ENCODE data around the gene FDX1.

FDX1 gene

GRCh38 chr11:110493346-110493745 lies 63.6 kb downstream of the FDX1 start:
- no peaks in the 10 kb centered on the region for H3K9me3 Mint-ChIP-seq
- peaks cover 7% of the 10 kb centered on the region for H3K27me3 Mint-ChIP-seq (ENCODE audit: low read depth)
- H3K4me1 Mint-ChIP-seq (ENCODE audit: low read depth), result peaks cover 3% of the 10 kb centered on the region
- H3K4me3 Mint-ChIP-seq, result no peak overlapping the region
- no peak overlapping the region for H3K27ac Mint-ChIP-seq
- no peaks in the 10 kb centered on the region for H3K36me3 Mint-ChIP-seq (ENCODE audit: low read depth)

DNA sequence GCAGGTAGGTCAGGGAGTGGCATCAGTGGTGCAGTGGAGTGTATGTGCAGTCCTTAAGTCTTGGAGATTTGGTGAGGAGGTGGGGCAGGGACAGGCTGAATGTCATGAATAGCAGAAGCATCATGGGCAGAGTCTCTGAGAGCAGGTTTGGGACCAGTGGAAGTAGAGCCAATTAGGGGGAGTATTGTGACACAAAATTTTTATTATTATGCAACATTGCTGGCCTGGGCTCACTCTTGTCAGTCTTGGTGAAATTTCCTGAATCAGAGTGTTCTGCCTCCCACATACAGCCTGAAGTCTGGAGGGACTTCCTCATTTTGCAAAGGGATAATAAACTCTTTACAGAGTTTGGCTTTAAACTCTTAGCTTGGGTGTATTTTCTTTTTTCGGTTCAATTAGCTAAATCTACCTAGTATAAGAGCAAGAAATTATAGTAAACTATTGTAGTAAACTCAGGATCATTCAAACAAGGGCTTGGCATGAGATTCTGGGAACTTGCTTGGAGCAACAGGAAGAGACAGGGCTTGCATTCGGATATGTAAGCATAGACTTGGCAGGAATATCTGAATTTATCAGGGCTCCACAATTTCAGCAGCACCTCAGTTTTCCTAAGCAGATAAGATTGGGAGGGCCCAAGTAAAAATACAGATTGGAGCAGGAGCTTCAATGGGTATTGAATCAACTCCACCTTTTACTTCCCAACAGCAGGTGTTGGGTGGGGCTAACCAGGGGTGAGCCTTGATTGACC lies 67.7 kb downstream of the FDX1 start:
- Mint-ChIP-seq H3K36me3 (ENCODE audit: low read depth) (no peaks in the 10 kb centered on the region), H3K4me1 (ENCODE audit: low read depth) (no peaks in the 10 kb centered on the region), H3K27me3 (ENCODE audit: low read depth) (peaks cover 12% of the 10 kb centered on the region), H3K27ac (no peak overlapping the region), H3K4me3 (no peak overlapping the region), H3K9me3 (no peaks in the 10 kb centered on the region)

DNA sequence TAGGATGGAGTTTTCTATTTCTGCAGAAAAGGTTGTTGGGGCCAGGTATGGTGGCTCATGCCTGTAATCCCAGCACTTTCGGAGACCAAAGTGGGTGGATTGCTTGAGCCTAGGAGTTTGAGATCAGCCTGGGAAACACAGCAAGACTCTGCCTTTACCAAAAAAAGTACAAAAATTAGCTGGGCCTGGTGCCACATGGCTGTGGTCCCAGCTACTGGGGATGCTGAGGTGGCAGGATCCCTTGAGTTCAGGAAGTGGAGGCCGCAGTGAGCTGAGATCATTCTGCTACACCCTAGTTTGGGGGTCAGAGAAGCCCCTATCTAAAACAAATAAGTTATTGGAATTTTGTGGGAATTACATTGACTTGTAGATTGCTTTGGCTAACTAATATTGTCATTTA lies 71.7 kb downstream of the FDX1 start:
- Mint-ChIP-seq H3K4me1 (ENCODE audit: low read depth) (no peaks in the 10 kb centered on the region), H3K9me3 (no peaks in the 10 kb centered on the region), H3K27ac (no peak overlapping the region), H3K36me3 (ENCODE audit: low read depth) (no peaks in the 10 kb centered on the region), H3K27me3 (ENCODE audit: low read depth) (peaks cover 15% of the 10 kb centered on the region), H3K4me3 (no peak overlapping the region)

- Mint-ChIP-seq H3K36me3 (ENCODE audit: low read depth) (no peaks in the 10 kb centered on the region), H3K4me1 (ENCODE audit: low read depth) (no peaks in the 10 kb centered on the region), H3K27me3 (ENCODE audit: low read depth) (peaks cover 13% of the 10 kb centered on the region), H3K4me3 (no peak overlapping the region), H3K9me3 (no peaks in the 10 kb centered on the region), H3K27ac (no peak overlapping the region)
These were observed 76.0 kb downstream of the FDX1 start for GRCh38 chr11:110505528-110506284.

GRCh38 chr11:110507328-110507727 lies 77.6 kb downstream of the FDX1 start:
- no peaks in the 10 kb centered on the region for H3K4me1 Mint-ChIP-seq (ENCODE audit: low read depth)
- H3K36me3 Mint-ChIP-seq (ENCODE audit: low read depth), result no peaks in the 10 kb centered on the region
- H3K9me3 Mint-ChIP-seq, result no peaks in the 10 kb centered on the region
- no peak overlapping the region for H3K27ac Mint-ChIP-seq
- peaks cover 22% of the 10 kb centered on the region for H3K27me3 Mint-ChIP-seq (ENCODE audit: low read depth)
- H3K4me3 Mint-ChIP-seq, result no peak overlapping the region

GRCh38 chr11:110508786-110509185 lies 79.0 kb downstream of the FDX1 start:
- Mint-ChIP-seq H3K27me3 (ENCODE audit: low read depth) (peaks cover 18% of the 10 kb centered on the region), H3K4me3 (no peak overlapping the region), H3K9me3 (no peaks in the 10 kb centered on the region), H3K27ac (no peak overlapping the region), H3K4me1 (ENCODE audit: low read depth) (no peaks in the 10 kb centered on the region), H3K36me3 (ENCODE audit: low read depth) (no peaks in the 10 kb centered on the region)

DNA sequence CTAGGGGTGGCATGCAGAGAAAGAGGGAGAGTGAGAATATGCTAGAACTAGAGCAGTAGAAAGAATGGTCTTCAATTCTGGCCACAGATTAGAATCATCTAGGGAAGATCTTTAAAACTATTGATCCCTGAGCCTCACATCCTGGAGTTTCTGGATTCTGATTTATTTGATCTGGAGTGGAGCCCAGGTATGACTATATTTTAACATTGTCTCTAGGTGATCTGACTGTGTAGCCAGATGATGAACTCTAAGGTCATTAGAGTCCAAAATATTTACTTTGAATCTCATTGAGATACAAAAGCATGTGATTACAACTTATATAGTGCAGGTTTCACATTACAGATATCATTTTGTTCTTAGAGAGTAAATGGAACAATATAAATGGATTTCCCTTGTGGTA lies 79.7 kb downstream of the FDX1 start:
- peaks cover 18% of the 10 kb centered on the region for H3K27me3 Mint-ChIP-seq (ENCODE audit: low read depth)
- no peak overlapping the region for H3K4me3 Mint-ChIP-seq
- no peaks in the 10 kb centered on the region for H3K36me3 Mint-ChIP-seq (ENCODE audit: low read depth)
- H3K27ac Mint-ChIP-seq, result no peak overlapping the region
- no peaks in the 10 kb centered on the region for H3K9me3 Mint-ChIP-seq
- H3K4me1 Mint-ChIP-seq (ENCODE audit: low read depth), result no peaks in the 10 kb centered on the region

- no peak overlapping the region for H3K4me3 Mint-ChIP-seq
- H3K9me3 Mint-ChIP-seq, result no peaks in the 10 kb centered on the region
- H3K4me1 Mint-ChIP-seq (ENCODE audit: low read depth), result no peaks in the 10 kb centered on the region
- H3K27me3 Mint-ChIP-seq (ENCODE audit: low read depth), result peaks cover 18% of the 10 kb centered on the region
- no peak overlapping the region for H3K27ac Mint-ChIP-seq
- H3K36me3 Mint-ChIP-seq (ENCODE audit: low read depth), result no peaks in the 10 kb centered on the region
These were observed 82.3 kb downstream of the FDX1 start for GRCh38 chr11:110512026-110512425.

DNA sequence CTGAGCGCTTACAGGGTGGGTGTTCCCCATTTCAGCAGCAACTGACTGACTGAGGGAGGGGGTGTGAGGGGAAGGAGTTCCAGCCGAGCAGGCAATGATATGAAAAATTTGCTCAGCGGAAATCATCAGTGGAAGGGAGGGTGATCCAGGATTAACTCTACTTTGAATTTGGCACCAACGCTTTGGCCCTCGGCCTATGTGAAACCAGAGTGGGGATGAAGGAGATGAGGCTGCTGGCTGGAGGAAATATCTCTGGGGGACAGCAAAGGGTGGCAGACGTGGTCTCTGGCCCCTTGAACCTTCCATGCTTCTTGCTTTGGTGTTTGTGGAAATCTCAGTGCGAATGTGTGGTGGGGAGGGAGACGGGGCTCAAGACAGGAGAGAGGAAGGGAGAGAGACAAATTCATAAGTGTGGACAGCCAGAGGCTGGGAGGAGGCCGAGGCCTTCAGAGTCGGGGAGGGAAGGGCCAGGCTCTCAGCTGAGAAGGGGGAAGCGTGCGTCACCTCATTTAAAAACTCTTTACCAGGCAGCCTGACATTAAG lies 83.6 kb downstream of the FDX1 start:
- no peaks in the 10 kb centered on the region for H3K9me3 Mint-ChIP-seq
- H3K4me3 Mint-ChIP-seq, result no peak overlapping the region
- no peaks in the 10 kb centered on the region for H3K4me1 Mint-ChIP-seq (ENCODE audit: low read depth)
- H3K36me3 Mint-ChIP-seq (ENCODE audit: low read depth), result no peaks in the 10 kb centered on the region
- H3K27ac Mint-ChIP-seq, result no peak overlapping the region
- peaks cover 15% of the 10 kb centered on the region for H3K27me3 Mint-ChIP-seq (ENCODE audit: low read depth)

GRCh38 chr11:110513846-110514437 lies 84.2 kb downstream of the FDX1 start:
- H3K36me3 Mint-ChIP-seq (ENCODE audit: low read depth), result no peaks in the 10 kb centered on the region
- no peaks in the 10 kb centered on the region for H3K9me3 Mint-ChIP-seq
- no peaks in the 10 kb centered on the region for H3K4me1 Mint-ChIP-seq (ENCODE audit: low read depth)
- H3K27ac Mint-ChIP-seq, result no peak overlapping the region
- peaks cover 13% of the 10 kb centered on the region for H3K27me3 Mint-ChIP-seq (ENCODE audit: low read depth)
- no peak overlapping the region for H3K4me3 Mint-ChIP-seq
